HG02798 (cell line): ENCODE measurements around the gene NNAT.
"Not testable (repeated sequence)": the region's sequence is repeated elsewhere in the genome, so short reads cannot be mapped to it uniquely, and the experiment has no call there.

Source experiments
- ATAC-seq: cut with Tn5 transposase; IDR thresholded peaks from one replicate; pipeline ENCODE4 v1.9.1; 2021; ENCODE audit warnings: mild to moderate bottlenecking; ENCODE audit not compliant: unreplicated experiment, poor library complexity

NNAT gene

DNA sequence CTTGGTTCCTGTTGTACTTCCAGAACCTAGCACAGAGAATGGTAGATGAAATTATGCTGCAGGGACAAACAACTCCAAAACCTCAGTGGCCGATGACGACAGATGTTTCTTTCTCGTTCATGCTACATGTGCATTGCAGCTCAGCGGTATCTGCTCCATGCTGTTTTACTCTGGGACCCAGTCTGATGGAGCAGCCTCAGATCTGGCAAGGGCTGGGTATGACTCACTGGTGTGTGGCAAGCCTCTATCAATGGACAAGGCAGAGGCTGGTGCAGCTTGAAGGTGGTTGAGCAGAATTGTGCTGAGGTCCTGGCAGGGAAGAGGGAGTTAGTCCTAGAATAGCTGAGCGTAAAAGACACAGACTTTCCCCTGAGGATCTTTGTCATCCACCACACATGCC is 17.0 kb downstream of the NNAT start:
- no peak for ATAC-seq

DNA sequence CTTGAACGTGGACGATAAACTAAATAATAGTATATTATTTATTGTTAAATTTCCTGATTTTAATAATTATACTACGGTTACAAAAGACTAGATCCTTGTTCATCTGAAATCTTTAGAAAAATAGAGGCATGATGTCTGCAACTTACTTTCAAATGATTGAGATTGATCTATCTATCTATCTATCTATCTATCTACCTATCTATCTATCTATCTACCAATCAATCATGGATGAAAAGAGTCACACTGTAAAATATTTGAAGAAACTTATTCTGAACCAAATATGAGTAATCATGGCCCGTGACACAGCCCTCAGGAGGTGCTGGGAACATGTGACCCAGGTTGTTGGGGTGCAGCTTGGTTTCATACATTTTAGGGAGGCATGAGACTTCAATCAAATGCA is 18.4 kb downstream of the NNAT start:
- no peak for ATAC-seq

DNA sequence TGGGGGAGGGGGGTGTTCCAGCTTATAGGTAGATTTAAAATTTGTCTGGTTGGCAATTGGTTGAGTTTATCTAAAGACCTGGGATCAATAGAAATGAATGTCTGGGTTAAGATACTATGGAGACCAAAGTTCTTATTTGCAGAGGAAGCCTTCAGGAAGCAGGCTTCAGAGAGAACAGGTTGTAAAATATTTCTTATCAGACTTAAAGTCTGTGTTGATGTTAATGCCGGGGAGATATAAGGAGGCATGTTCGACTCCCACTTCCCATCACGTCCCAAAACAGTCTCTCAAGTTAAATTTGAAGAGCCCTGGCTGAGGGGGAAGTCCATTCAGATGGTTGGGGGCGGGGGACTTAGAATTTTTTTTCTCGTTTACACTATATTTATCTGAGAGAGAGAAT is 19.0 kb downstream of the NNAT start:
- ATAC-seq = no peak

- not testable (repeated sequence) for ATAC-seq
These were observed 19.8 kb downstream of the NNAT start for GRCh38 chr20:37540838-37541237.

- ATAC-seq = no peak
These were observed 20.3 kb downstream of the NNAT start for GRCh38 chr20:37541326-37541725.

- no peak for ATAC-seq
These were observed 21.2 kb downstream of the NNAT start for GRCh38 chr20:37542281-37542680.

- no peak for ATAC-seq
These were observed 22.8 kb downstream of the NNAT start for GRCh38 chr20:37543828-37544227.

DNA sequence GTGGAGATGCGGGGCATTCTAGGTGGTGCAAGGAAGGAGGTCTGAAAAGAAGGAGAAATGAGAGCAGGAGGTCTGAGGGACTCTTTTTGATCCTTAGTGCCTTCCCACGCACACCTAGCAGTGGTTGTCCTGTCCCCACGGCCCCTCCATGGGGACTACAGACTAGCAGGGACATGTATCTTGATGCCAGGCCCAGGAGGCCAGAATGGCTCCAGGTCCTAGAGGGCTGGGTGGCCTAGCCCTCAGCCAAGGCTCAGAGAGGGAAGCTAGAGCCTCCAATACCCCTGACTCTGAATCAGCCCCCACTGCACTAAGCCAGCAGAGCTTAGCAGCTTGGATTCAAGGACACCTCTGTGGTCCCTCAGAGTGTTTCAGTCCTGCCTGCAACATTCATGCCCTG is 23.3 kb downstream of the NNAT start:
- no peak for ATAC-seq

GRCh38 chr20:37545516-37545915 is 24.5 kb downstream of the NNAT start:
- ATAC-seq = no peak

- no peak for ATAC-seq
These were observed 26.9 kb downstream of the NNAT start for GRCh38 chr20:37547912-37548311.

GRCh38 chr20:37550101-37550920 is 29.3 kb downstream of the NNAT start:
- not testable (repeated sequence) for ATAC-seq

DNA sequence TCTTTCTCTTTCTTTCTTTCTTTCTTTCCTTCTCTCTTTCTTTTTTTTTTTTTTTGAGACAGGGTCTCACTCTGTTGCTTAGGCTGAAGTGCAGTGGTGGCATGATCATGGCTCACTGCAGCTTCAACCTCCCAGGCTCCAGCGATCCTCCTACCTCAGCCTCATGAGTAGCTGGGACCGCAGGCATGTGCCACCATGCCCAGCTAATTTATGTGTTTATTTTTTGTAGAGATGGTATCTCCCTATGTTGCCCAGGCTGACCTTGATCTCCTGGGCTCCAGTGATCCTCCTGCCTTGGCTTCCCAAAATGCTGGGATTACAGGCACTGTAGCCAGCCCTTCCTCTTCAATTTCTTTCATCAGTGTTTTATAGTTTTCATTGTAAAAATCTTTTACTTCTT is 30.6 kb downstream of the NNAT start:
- ATAC-seq = not testable (repeated sequence)

DNA sequence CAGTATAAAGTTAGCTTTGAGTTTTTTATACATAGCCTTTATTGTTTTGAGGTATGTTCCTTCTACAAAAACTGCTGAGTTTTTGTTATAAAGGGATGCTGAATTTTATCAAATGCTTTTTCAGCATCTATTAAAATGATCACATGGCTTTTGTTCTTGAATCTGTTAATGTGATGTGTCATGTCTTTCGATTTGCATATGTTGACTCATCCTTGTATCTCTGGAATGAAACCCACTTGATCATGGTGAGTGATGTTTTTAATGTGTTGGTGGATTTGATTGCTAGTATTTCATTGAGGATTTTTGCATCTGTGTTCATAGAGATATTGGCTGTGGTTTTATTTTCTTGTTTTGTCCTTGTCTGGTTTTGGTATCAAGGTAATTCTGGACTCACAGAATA is 31.4 kb downstream of the NNAT start:
- no peak for ATAC-seq

GRCh38 chr20:37554721-37555298 is 33.8 kb downstream of the NNAT start:
- ATAC-seq = not testable (repeated sequence)

DNA sequence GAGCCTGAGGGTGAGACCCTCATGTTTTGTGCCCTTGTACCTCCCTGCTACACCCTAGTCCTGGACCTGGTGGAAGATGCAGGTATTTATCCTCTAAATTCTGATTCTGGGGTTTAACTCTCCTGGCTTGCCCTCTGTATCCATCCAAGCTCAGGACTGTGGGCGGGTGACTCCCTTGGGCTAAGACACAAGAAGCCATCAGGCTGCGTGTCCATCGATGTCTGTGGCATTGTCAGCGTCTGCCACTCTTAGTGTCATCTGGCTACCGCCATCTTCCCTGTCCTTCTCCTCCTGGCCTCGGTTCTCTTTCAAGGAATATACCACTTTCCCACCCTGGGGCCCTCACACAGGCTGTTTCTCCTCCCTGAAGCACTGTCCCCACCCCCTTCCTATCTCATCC is 35.5 kb downstream of the NNAT start:
- no peak for ATAC-seq

GRCh38 chr20:37558306-37558705 is 37.3 kb downstream of the NNAT start:
- ATAC-seq = no peak

- ATAC-seq = no peak
These were observed 37.7 kb downstream of the NNAT start for GRCh38 chr20:37558779-37559178.

- no peak for ATAC-seq
These were observed 38.4 kb downstream of the NNAT start for GRCh38 chr20:37559312-37560027.

DNA sequence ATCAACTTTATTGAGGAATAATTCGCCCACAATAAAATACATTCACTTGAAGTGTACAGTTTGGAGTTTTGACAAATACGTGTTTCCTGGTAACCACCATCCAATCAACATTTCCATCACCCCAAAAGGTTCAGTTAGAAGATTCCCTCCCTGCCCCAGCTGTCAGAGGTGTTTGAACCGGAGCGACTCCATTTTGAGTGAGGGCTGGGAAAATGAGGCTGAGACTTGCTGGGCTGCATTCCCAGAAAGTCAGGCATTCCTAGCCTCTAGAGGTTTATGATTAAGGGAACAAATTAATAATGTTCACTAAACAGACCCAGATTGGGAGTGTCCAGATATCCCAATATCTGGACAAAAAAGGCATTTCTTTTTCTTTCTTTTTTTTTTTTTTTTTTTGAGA is 39.6 kb downstream of the NNAT start:
- no peak for ATAC-seq

GRCh38 chr20:37562695-37563480 is 41.8 kb downstream of the NNAT start:
- ATAC-seq = no peak

- no peak for ATAC-seq
These were observed 43.0 kb downstream of the NNAT start for GRCh38 chr20:37564016-37564387.
